Astrocyte of the cerebellum (primary cell): ENCODE data around the gene MECR.

ENCODE experiments used
- DNase-seq: peaks from one replicate; pipeline ENCODE4 v3.0.0-alpha.2; 2011; ENCODE audit warnings: low read depth
- H3K4me3 ChIP-seq: 2 replicates; pipeline ENCODE4 v1.5.1; 2011; ENCODE audit warnings: mild to moderate bottlenecking, low read depth, low read length, moderate library complexity
- in situ Hi-C: cut with HindIII; loops from 2 replicates; pipeline ENCODE4 v1.10.0; 2017; ENCODE audit warnings: low sequenced_read_pairs
- TF ChIP-seq, protein P1 (sequence below): IDR thresholded peaks from 2 replicates; pipeline ENCODE4 v1.5.1; 2012; ENCODE audit warnings: low read length, low read depth, moderate library complexity, mild to moderate bottlenecking; ENCODE audit errors: missing control alignments

Gene MECR

GRCh38 chr1:29232387-29232786 lies 1.7 kb upstream of the MECR start:
- no peak overlapping the region for H3K4me3 ChIP-seq
- in situ Hi-C loops: loop anchor here (25.0 kb wide), 3 partner anchors 155 to 880 kb away; no protein-coding TSS in a partner anchor
- TF ChIP-seq, protein P1, sequence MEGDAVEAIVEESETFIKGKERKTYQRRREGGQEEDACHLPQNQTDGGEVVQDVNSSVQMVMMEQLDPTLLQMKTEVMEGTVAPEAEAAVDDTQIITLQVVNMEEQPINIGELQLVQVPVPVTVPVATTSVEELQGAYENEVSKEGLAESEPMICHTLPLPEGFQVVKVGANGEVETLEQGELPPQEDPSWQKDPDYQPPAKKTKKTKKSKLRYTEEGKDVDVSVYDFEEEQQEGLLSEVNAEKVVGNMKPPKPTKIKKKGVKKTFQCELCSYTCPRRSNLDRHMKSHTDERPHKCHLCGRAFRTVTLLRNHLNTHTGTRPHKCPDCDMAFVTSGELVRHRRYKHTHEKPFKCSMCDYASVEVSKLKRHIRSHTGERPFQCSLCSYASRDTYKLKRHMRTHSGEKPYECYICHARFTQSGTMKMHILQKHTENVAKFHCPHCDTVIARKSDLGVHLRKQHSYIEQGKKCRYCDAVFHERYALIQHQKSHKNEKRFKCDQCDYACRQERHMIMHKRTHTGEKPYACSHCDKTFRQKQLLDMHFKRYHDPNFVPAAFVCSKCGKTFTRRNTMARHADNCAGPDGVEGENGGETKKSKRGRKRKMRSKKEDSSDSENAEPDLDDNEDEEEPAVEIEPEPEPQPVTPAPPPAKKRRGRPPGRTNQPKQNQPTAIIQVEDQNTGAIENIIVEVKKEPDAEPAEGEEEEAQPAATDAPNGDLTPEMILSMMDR: no peak
- DNase-seq: no peak

DNA sequence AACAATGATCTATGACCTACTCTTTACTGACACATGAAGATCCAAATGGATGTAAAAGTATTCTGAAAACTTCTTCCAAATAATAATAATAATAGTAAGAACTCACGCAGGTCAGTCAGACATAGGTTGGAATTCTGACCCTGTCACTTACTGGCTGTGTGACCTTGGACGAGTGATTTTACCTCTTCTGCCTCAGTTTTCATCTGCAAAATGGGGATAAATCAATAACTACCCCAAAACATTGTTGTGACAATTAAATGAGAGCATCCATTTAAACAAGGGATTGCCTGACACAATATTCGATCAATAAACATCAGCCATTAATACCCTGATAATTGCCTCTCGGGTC lies 556 bp downstream of the MECR start:
- in situ Hi-C loops: loop anchor here (25.0 kb wide), 3 partner anchors 157 to 882 kb away; no protein-coding TSS in a partner anchor

GRCh38 chr1:29227511-29227910 lies 3.2 kb downstream of the MECR start:
- DNase-seq: no peak
- H3K4me3 ChIP-seq: no peak overlapping the region
- TF ChIP-seq, protein P1: no peak
- in situ Hi-C loops: loop anchor here (25.0 kb wide), 3 partner anchors 160 to 885 kb away; no protein-coding TSS in a partner anchor

More for the DNA sequence above, 556 bp downstream of the MECR start:
- TF ChIP-seq, protein P1: no peak
- H3K4me3 ChIP-seq: peak overlapping the region; percentile 69
- no peak for DNase-seq

- TF ChIP-seq, protein P1: no peak
- DNase-seq: no peak
- in situ Hi-C loops: loop anchor here (25.0 kb wide), 3 partner anchors 162 to 887 kb away; no protein-coding TSS in a partner anchor
- no peak overlapping the region for H3K4me3 ChIP-seq
Measured at GRCh38 chr1:29225361-29225760, 5.4 kb downstream of the MECR start.

- no peak overlapping the region for H3K4me3 ChIP-seq
- in situ Hi-C loops: no loop called here
- no peak for DNase-seq
- TF ChIP-seq, protein P1: no peak
Measured at GRCh38 chr1:29224356-29224837, 6.3 kb downstream of the MECR start.

- DNase-seq: no peak
- TF ChIP-seq, protein P1: no peak
- H3K4me3 ChIP-seq: no peak overlapping the region
- in situ Hi-C loops: no loop called here
Measured at GRCh38 chr1:29223521-29223920, 7.2 kb downstream of the MECR start.
